H1 (cell line): ENCODE data around the gene CCDC13. TPM values are rescaled to one million over a fixed set of nuclear protein-coding genes. Genes with fewer than 3 reads are reported as not detected.

Experiments used
- CEBPB ChIP-seq: IDR thresholded peaks from 2 replicates; pipeline ENCODE4 v1.6.1; 2012; ENCODE audit warnings: low read depth, low read length
- CHD1 ChIP-seq: IDR thresholded peaks from 2 replicates; pipeline ENCODE4 v1.6.1; 2012; ENCODE audit warnings: low read depth, low read length, improper control_type of control experiment
- polyA plus RNA-seq, 7 experiments: library from polyadenylated mRNA; depleted of rRNA in 3 of 7; stranded (reverse) in 5 of 7; unstranded in 2 of 7; fragments of >200 nt in 5 of 7; fragments of 200-250 nt in 2 of 7; gene quantifications; 1 replicate in 5 of 7; 2 replicates in 1 of 7; 4 replicates in 1 of 7; pipeline versions ENCODE4 v1.2.1 to v1.2.3, GENCODE V29; 2011 to 2013; ENCODE audit warnings: missing spikeins in 2 of 7, mixed read lengths in 2 of 7
- total RNA-seq: library from RNA; stranded (reverse); fragmentation: NEBNext Ultra II Directional; extraction: Animal tissue kit (Norgen Biotek cat#: 25700); gene quantifications from 2 replicates; pipeline ENCODE4 v1.2.1, GENCODE V29; 2021
- TF ChIP-seq, protein P1 (sequence below): IDR thresholded peaks from 2 replicates; pipeline ENCODE4 v1.6.1; 2011; ENCODE audit warnings: low read length, improper control_type of control experiment

CCDC13 gene
- total and polyA plus RNA-seq, 2 of the 8 experiments (the other 6 are each of a cell fraction or from before 2014, with no cell fraction given), result 0.06 TPM; not detected in 1

DNA sequence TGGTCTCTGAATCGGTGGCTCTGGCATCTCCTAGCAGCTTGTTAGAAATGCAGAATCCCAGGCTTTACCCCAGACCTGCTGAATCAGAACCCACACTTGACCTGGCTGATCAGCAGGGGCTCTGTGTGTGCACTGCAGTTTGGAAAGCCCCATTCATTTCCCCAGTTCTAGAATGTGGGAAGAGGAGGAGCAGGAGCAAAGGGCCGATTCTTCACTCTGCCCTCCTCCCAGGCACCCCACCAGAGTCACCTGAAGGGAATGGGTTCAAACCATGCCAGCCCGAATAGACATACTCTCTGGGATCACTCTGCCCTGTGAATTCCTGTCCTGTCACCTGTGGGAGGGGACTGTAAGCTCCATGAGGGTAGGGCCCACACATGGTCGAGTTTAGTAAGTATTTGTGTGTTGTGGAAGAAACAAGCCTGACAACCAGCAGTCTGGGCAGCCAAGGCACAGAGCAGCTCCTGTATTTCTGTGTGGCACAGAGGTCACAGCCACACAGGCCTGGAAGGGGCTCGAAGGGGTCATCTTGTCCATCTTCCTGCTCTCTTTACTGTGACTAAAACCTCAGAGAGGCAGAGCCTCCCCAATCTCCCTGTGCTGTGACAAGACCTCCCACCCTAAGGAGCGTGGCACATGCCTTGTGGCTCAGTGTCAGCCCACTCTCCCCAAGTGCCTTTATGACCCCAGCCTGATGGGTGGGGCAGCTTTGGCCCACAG is 41.4 kb downstream of the CCDC13 start (continued):
- TF ChIP-seq CHD1, result no peak
- no peak for TF ChIP-seq CEBPB
- TF ChIP-seq, protein P1, sequence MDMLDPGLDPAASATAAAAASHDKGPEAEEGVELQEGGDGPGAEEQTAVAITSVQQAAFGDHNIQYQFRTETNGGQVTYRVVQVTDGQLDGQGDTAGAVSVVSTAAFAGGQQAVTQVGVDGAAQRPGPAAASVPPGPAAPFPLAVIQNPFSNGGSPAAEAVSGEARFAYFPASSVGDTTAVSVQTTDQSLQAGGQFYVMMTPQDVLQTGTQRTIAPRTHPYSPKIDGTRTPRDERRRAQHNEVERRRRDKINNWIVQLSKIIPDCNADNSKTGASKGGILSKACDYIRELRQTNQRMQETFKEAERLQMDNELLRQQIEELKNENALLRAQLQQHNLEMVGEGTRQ, result no peak
